ENCODE measurements around the gene RARRES1. TPM values are rescaled to one million over a fixed set of nuclear protein-coding genes. Genes with fewer than 3 reads are reported as not detected.
A peak's percentile ranks its signal among the peaks of the same experiment; 100 is the strongest.
"Not testable (repeated sequence)": the region's sequence is repeated elsewhere in the genome, so short reads cannot be mapped to it uniquely, and the experiment has no call there.

RARRES1 gene
- total and polyA plus RNA-seq, 10 donors: 1.8 to 20.9 (median 4.9) TPM

- peaks cover 0 to 33% (median 2%) of the 10 kb centered on the region in 6 donors for H3K36me3 ChIP-seq
- H3K9me3 ChIP-seq: no peaks in the 10 kb centered on the region
- no peaks in the 10 kb centered on the region for H3K27me3 ChIP-seq (replicated peaks in 1 of 7)
- DNase-seq: no peak
- 77 to 91% (median 86%) methylated on average over 4 of the region's 4 CpGs for WGBS, 5 donors
- peaks cover 0 to 20% (median 2%) of the 10 kb centered on the region in 6 donors for H3K4me1 ChIP-seq
- H3K4me3 ChIP-seq: no peak overlapping the region
- intact Hi-C loops (cut with DNase I; ENCODE audit: low total_unique reads): no loop called here
- peak overlapping the region in 1 of 8 donors; percentile 16 for H3K27ac ChIP-seq
- TF ChIP-seq, protein P1, sequence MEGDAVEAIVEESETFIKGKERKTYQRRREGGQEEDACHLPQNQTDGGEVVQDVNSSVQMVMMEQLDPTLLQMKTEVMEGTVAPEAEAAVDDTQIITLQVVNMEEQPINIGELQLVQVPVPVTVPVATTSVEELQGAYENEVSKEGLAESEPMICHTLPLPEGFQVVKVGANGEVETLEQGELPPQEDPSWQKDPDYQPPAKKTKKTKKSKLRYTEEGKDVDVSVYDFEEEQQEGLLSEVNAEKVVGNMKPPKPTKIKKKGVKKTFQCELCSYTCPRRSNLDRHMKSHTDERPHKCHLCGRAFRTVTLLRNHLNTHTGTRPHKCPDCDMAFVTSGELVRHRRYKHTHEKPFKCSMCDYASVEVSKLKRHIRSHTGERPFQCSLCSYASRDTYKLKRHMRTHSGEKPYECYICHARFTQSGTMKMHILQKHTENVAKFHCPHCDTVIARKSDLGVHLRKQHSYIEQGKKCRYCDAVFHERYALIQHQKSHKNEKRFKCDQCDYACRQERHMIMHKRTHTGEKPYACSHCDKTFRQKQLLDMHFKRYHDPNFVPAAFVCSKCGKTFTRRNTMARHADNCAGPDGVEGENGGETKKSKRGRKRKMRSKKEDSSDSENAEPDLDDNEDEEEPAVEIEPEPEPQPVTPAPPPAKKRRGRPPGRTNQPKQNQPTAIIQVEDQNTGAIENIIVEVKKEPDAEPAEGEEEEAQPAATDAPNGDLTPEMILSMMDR (IDR thresholded peaks at IDR 0.05 in 8 of 11, conservative IDR thresholded peaks at IDR 0.05 in 3 of 11): no peak
- TF ChIP-seq POLR2A (IDR thresholded peaks at IDR 0.05) (no peak), POLR2AphosphoS5 (IDR thresholded peaks at IDR 0.05) (no peak)
Measured at GRCh38 chr3:158701420-158702065, 30.7 kb downstream of the RARRES1 start.

GRCh38 chr3:158700559-158700958 lies 31.7 kb downstream of the RARRES1 start:
- Histone ChIP-seq H3K4me1 (peaks cover 0 to 20% (median 2%) of the 10 kb centered on the region in 6 donors), H3K27me3 (replicated peaks in 1 of 7) (no peaks in the 10 kb centered on the region), H3K36me3 (peaks cover 0 to 31% (median 2%) of the 10 kb centered on the region in 6 donors), H3K4me3 (no peak overlapping the region), H3K9me3 (no peaks in the 10 kb centered on the region), H3K27ac (peak overlapping the region in 3 of 8 donors; percentile 3 to 16 (median 7))
- no peak for TF ChIP-seq POLR2A (IDR thresholded peaks at IDR 0.05)
- TF ChIP-seq, protein P1 (IDR thresholded peaks at IDR 0.05 in 8 of 11, conservative IDR thresholded peaks at IDR 0.05 in 3 of 11): no peak
- no peak for TF ChIP-seq POLR2AphosphoS5 (IDR thresholded peaks at IDR 0.05)
- no peak for DNase-seq
- intact Hi-C loops (cut with DNase I; ENCODE audit: low total_unique reads): no loop called here

DNA sequence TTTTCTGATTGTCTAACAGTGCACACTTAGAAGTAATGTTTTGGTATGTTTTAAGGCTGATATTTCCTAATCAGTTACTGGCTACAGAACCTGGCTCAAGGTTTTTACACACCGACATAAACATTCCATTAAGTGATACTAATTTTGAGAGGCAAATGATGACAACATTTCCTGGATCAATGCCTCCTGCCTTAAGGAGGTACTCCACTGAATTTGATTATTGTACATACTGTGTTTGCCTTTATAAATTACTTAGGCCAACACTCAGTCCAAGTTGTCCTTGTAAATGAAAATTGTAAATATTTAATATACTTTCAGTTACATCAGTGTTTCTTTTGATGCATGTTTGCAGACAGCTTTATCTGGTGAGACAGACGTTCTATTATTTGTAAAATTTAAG lies 35.6 kb downstream of the RARRES1 start:
- Histone ChIP-seq H3K4me1 (peaks cover 0 to 15% (median 2%) of the 10 kb centered on the region in 6 donors), H3K27me3 (replicated peaks in 1 of 7) (no peaks in the 10 kb centered on the region), H3K27ac (no peak overlapping the region), H3K9me3 (no peaks in the 10 kb centered on the region), H3K4me3 (no peak overlapping the region), H3K36me3 (peaks cover 0 to 56% (median 15%) of the 10 kb centered on the region in 6 donors)
- WGBS, 5 donors: 68 to 88% (median 75%) methylated on average over 2 of the region's 2 CpGs
- DNase-seq: no peak
- intact Hi-C loops (cut with DNase I; ENCODE audit: low total_unique reads): no loop called here
- TF ChIP-seq, protein P1 (IDR thresholded peaks at IDR 0.05 in 8 of 11, conservative IDR thresholded peaks at IDR 0.05 in 3 of 11): no peak
- TF ChIP-seq POLR2A (IDR thresholded peaks at IDR 0.05) (no peak), POLR2AphosphoS5 (IDR thresholded peaks at IDR 0.05) (no peak)

DNA sequence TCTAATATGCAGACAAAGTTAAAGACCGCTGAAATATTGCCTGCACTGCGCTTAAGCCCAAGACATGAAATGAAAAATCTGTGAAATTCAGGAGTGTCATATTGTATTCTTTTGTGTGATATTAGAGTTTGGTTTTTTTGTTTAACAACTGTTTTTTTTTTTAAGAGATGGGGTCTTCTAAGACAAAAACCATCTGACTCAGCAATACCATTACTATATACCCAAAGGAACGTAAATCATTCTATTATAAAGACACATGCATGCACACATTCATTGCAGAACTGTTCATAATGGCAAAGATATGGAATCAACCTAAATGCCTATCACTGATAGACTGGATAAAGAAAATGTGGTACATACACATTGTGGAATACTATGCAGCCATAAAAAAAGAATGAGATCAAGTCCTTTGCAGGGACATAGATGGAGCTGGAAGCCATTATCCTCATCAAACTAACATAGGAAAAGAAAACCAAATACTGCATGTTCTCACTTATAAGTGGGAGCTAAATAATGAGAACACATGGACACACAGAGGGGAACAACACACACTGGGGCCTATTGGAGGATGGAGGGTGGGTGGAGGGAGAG lies 38.3 kb downstream of the RARRES1 start:
- H3K4me1 ChIP-seq; H3K9me3 ChIP-seq; H3K4me3 ChIP-seq; intact Hi-C loops (cut with DNase I; ENCODE audit: low total_unique reads); H3K27ac ChIP-seq; DNase-seq; H3K27me3 ChIP-seq (replicated peaks in 1 of 7): not testable (repeated sequence)
- 76 to 99% (median 97%) methylated on average over 3 of the region's 3 CpGs for WGBS, 5 donors
- peaks cover 0 to 73% (median 24%) of the 10 kb centered on the region in 6 donors for H3K36me3 ChIP-seq
